Activated T-helper 1 cell treated with anti-CD3 and anti-CD28 coated beads, Interleukin-2, amount 50 U/mL, for 16 hours (primary cell): ENCODE data around the gene IQGAP3.

Experiments
- DNase-seq, 2 donors: peaks; one replicate each; pipeline ENCODE4 v3.0.0-alpha.2; 2020; ENCODE audit warnings: low read depth in 1 of 2, low spot score in 1 of 2

IQGAP3 gene

DNA sequence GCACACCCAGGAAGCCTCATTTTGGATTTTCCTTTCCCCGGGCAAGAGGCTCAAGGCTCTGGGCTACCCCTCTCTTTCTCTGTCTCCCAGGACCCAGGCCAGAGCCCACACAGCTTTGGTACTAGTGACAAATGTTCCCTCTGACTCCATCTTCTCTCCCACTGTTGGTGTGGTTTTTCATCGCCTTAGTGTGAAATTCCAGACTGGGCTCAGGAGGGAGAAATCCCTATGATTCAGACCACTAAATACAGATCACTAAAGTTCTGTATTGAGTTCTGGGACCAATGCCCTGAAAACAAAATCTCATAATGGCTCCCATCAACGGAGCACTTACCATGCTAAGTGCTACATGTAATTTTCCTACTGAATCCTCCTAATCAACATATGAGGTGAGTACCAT lies 26.1 kb downstream of the IQGAP3 start:
- DNase-seq = no peak

GRCh38 chr1:156544592-156545102 lies 27.7 kb downstream of the IQGAP3 start:
- DNase-seq = no peak

DNA sequence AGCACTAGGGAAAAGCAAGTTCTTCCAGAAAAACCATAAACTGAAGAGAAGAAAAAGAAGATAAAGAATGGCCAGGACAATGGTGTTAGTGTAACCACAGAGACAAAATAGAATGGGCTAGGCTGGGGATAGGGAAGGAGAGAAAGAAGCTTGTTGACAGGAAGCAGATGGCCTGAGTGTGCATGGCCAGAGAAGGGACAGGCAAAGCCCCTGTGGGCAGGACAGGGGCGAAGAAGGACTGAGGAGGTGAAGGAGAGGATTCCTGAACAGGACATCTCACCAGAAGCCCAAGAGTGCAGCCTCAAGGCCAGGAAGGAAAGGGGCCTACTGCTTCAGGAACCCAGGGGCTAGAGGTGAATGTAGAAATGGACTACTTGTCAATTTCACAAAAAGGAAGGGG lies 29.3 kb downstream of the IQGAP3 start:
- DNase-seq = no peak

DNA sequence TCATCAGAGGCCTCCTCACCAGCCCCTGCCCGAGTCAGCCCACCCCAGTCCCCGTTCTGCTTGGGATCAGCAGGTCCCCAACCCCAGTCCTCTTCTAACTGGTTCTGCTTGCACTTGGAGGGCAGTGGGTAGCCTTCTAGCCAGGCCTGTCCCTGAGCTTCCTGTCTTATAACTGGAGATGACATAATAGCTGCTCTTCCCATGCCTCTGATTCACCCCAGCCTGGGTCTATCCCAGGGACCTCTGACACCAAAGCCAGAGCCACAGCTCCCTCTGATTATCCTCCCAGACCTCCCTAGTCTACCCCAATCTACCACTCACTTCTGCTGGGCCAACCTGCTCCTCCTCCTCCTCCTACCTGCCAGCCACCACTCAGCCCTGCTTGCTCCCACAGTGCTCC lies 31.4 kb downstream of the IQGAP3 start:
- DNase-seq = no peak

- no peak for DNase-seq
These were observed 32.5 kb downstream of the IQGAP3 start for GRCh38 chr1:156539818-156540355.

GRCh38 chr1:156538711-156539440 lies 33.5 kb downstream of the IQGAP3 start:
- DNase-seq = no peak

- no peak for DNase-seq
These were observed 35.3 kb downstream of the IQGAP3 start for GRCh38 chr1:156537027-156537426.

- DNase-seq = no peak
These were observed 37.8 kb downstream of the IQGAP3 start for GRCh38 chr1:156534424-156535060.

- DNase-seq = no peak
These were observed 38.7 kb downstream of the IQGAP3 start for GRCh38 chr1:156533568-156534220.

- DNase-seq = no peak
These were observed 40.0 kb downstream of the IQGAP3 start for GRCh38 chr1:156532374-156532773.

- DNase-seq = no peak
These were observed 42.4 kb downstream of the IQGAP3 start for GRCh38 chr1:156530006-156530405.

- DNase-seq = no peak
These were observed 43.4 kb downstream of the IQGAP3 start for GRCh38 chr1:156528875-156529425.

- DNase-seq = no peak
These were observed 44.1 kb downstream of the IQGAP3 start for GRCh38 chr1:156528231-156528630.

DNA sequence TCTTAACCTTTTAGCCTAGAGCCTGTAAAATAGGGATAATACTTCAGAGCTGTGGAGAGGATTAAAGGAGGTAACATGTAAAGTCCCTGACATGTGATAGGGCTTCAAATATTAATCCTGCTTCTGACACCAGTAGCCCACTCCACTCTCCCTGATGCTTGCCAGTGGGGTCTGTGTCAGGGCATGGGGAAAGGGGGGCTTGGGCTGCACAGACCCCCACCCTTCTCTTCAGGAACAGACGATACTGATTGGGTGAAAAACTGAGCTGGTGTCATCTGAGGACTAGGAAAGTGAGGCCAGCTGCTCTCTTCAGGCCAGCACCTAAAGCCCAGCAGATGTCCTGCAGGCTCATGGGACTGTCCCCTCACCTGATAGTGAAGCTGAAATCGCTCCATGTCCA lies 44.8 kb downstream of the IQGAP3 start:
- DNase-seq = no peak

GRCh38 chr1:156525856-156526489 lies 46.4 kb downstream of the IQGAP3 start:
- DNase-seq = no peak

- no peak for DNase-seq
These were observed 47.3 kb downstream of the IQGAP3 start for GRCh38 chr1:156525071-156525501.

DNA sequence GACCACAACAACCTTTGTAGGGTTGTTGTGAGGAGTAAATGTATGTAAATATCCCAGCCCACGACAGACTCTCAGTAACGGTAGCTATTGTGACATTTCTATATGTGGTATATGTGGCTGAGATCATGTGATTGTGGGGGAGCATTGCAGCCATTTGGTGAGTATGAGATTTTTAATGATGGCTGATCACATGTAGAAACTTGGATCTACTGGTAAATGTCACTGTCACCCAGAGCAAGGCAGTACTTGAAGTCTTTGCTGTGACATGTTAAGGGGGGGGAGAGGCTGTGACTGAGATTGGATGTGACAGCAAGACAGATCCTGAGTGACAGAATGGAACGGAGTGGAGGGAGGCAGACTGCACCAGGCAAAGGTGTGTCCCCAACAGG lies 47.9 kb downstream of the IQGAP3 start:
- DNase-seq = no peak

- no peak for DNase-seq
These were observed 48.4 kb downstream of the IQGAP3 start for GRCh38 chr1:156523801-156524480.

DNA sequence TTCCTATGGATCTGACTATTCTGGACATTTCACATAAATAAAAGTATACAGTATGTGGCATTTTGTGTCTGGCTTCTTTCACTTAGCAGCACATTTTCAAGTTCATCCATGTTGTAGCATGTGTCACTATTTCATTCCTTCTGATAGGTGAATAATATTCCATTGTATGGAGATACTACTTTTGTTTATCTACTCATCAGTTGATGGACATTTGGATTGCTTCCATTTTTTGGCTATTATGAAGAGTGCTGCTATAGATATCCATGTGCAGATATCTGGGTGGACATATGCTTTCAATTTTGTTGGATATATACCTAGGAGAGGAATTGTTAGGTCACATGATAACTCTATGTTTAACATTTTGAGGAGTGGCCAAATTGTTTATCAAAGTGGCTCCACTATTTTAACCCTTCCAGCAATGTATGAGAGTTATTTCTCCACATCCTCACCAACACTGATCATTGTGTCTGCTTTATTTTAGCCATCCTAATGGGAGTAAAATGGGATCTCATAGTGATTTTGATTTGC lies 49.9 kb downstream of the IQGAP3 start:
- no peak for DNase-seq

DNA sequence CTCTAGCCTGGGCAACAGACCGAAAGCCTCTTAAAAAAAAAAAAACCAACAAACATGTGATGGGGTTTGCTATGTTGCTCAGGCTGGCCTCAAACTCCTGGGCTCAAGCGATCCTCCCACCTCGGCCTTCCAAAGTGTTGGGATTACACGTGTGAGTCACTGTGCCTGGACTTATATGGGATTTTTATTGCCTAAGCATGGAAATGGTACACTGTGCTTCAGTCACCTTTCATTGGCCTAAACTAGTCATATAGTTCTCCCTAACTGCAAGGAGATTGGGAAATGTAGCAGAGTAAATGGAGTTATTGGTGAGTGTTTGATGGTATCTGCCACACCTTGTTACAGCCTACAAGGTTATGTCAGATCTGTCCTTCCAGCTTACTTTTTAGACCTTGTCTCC lies 54.6 kb downstream of the IQGAP3 start:
- DNase-seq = no peak
